Neuron (in vitro differentiated cells): ENCODE results near the gene TMLHE.
"Not testable (repeated sequence)": the region's sequence is repeated elsewhere in the genome, so short reads cannot be mapped to it uniquely, and the experiment has no call there.

Experiments used
- H2AFZ ChIP-seq: one replicate; pipeline ENCODE4 v1.6.1; 2013; ENCODE audit warnings: low read depth, mild to moderate bottlenecking, inconsistent platforms, low read length, moderate library complexity
- H3K27me3 ChIP-seq: one replicate; pipeline ENCODE4 v1.6.1; 2013; ENCODE audit warnings: low read length; ENCODE audit not compliant: insufficient read depth
- H3K36me3 ChIP-seq: one replicate; pipeline ENCODE4 v1.6.1; 2013; ENCODE audit warnings: low read length; ENCODE audit not compliant: insufficient read depth
- H3K4me1 ChIP-seq: one replicate; pipeline ENCODE4 v1.6.1; 2013; ENCODE audit warnings: low read length; ENCODE audit not compliant: insufficient read depth
- H3K4me3 ChIP-seq: 2 replicates; pipeline ENCODE4 v1.5.1; 2013; ENCODE audit warnings: mild to moderate bottlenecking, low read length, moderate library complexity
- H3K9me3 ChIP-seq: one replicate; pipeline ENCODE4 v1.6.1; 2013; ENCODE audit warnings: low read length

TMLHE gene

DNA sequence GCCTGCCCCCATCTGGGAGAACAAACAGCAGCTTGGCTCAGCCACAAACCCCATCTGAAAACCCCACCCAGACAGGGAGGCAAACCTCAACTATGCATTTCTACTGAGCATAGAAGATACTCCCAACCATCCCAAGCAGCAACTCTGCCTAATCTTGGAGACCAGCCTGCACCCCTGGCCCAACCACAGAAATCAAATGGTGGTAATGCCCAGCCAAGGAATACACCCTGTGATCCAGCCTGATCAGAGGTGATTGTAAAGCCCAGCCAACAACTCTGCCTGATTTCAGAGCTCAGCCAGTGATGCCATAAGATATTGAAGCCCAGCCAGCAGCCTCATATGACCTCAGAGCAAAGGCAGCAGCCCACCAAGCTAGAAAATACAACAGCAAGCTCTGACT lies 19.8 kb downstream of the TMLHE start:
- Histone ChIP-seq H3K36me3 (no peaks in the 10 kb centered on the region), H3K4me1 (no peaks in the 10 kb centered on the region), H3K27me3 (no peaks in the 10 kb centered on the region), H2AFZ (no peak overlapping the region), H3K4me3 (no peak overlapping the region), H3K9me3 (no peaks in the 10 kb centered on the region)

GRCh38 chrX:155592331-155592730 lies 20.4 kb downstream of the TMLHE start:
- no peaks in the 10 kb centered on the region for H3K4me1 ChIP-seq
- H3K27me3 ChIP-seq: no peaks in the 10 kb centered on the region
- no peaks in the 10 kb centered on the region for H3K36me3 ChIP-seq
- no peak overlapping the region for H3K4me3 ChIP-seq
- H2AFZ ChIP-seq: no peak overlapping the region
- no peaks in the 10 kb centered on the region for H3K9me3 ChIP-seq

DNA sequence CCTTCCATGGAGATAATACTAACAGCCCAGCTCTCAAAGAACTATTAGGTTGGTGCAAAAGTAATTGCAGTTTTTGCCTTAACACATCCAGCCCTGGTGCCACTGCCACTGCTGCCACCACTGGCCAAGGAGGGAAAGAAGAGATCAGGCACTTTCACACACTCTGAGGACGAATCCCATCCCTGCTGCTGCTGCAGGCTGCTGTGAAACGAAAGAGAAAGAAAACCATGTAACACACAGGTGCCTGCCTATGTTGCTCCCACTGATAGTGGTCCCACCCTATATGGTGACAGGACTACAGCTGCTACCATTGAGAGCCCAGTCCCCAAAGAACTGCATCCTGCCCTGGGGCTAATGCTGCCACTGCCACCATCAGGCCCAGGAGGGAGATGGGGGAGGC lies 35.1 kb downstream of the TMLHE start:
- no peaks in the 10 kb centered on the region for H3K27me3 ChIP-seq
- no peaks in the 10 kb centered on the region for H3K36me3 ChIP-seq
- H2AFZ ChIP-seq: no peak overlapping the region
- peaks cover 1% of the 10 kb centered on the region for H3K9me3 ChIP-seq
- H3K4me1 ChIP-seq: no peaks in the 10 kb centered on the region
- no peak overlapping the region for H3K4me3 ChIP-seq

GRCh38 chrX:155563099-155563498 lies 49.7 kb downstream of the TMLHE start:
- Histone ChIP-seq H3K9me3 (no peaks in the 10 kb centered on the region), H3K27me3 (no peaks in the 10 kb centered on the region), H3K4me1 (no peaks in the 10 kb centered on the region), H3K4me3 (no peak overlapping the region), H2AFZ (no peak overlapping the region), H3K36me3 (no peaks in the 10 kb centered on the region)

GRCh38 chrX:155544881-155545280 lies 67.9 kb downstream of the TMLHE start:
- no peaks in the 10 kb centered on the region for H3K4me1 ChIP-seq
- peaks cover 2% of the 10 kb centered on the region for H3K9me3 ChIP-seq
- no peaks in the 10 kb centered on the region for H3K27me3 ChIP-seq
- peaks cover 4% of the 10 kb centered on the region for H3K36me3 ChIP-seq
- H3K4me3 ChIP-seq: no peak overlapping the region
- H2AFZ ChIP-seq: no peak overlapping the region

- H2AFZ ChIP-seq: no peak overlapping the region
- no peaks in the 10 kb centered on the region for H3K9me3 ChIP-seq
- H3K36me3 ChIP-seq: no peaks in the 10 kb centered on the region
- no peaks in the 10 kb centered on the region for H3K4me1 ChIP-seq
- H3K27me3 ChIP-seq: no peaks in the 10 kb centered on the region
- H3K4me3 ChIP-seq: no peak overlapping the region
Measured at GRCh38 chrX:155535866-155536265, 76.9 kb downstream of the TMLHE start.

- H3K4me1 ChIP-seq: no peaks in the 10 kb centered on the region
- no peaks in the 10 kb centered on the region for H3K27me3 ChIP-seq
- no peak overlapping the region for H2AFZ ChIP-seq
- H3K36me3 ChIP-seq: no peaks in the 10 kb centered on the region
- no peaks in the 10 kb centered on the region for H3K9me3 ChIP-seq
- no peak overlapping the region for H3K4me3 ChIP-seq
Measured at GRCh38 chrX:155534800-155535199, 78.0 kb downstream of the TMLHE start.

DNA sequence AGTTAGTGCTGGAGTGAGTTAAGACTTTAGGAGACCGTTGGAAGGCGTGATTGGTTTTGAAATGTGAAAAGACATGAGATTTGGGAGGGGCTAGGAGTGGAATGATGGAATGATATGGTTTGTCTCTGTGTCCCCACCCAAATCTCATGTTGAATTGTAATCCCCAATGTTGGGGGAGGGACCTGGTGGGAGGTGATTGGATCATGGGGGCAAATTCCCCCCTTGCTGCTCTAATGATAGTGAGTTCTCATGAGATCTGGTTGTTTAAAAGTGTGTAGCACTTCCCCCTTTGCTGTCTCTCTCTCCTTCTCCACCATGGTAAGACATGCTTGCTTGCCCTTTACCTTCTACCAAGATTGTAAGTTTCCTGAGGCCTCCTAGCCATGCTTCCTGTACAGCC lies 85.7 kb downstream of the TMLHE start:
- H3K36me3 ChIP-seq, H3K4me1 ChIP-seq, H3K9me3 ChIP-seq, H3K27me3 ChIP-seq, H3K4me3 ChIP-seq, H2AFZ ChIP-seq: not testable (repeated sequence)

DNA sequence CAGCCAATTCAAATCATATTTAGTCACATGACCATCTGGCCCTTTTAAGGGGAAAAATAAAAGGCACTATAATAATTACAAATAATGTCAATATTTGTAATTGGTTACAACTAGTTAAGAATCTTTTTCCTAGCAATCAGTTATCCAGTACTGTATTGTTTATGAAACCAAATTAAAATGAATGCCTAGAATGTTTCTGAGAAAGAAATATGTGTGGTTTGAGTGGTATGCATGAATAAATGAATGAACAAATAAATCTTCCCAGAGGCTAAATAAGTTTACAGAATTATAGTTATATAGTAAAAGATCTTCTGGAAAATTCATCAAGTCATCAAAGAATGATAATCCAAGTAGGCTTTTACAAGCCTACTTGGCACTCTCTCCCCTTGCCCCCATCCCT lies 98.5 kb downstream of the TMLHE start:
- Histone ChIP-seq H3K27me3 (no peaks in the 10 kb centered on the region), H3K9me3 (no peaks in the 10 kb centered on the region), H3K4me3 (no peak overlapping the region), H3K36me3 (peaks cover 9% of the 10 kb centered on the region), H3K4me1 (no peaks in the 10 kb centered on the region), H2AFZ (no peak overlapping the region)

- no peak overlapping the region for H3K4me3 ChIP-seq
- no peaks in the 10 kb centered on the region for H3K4me1 ChIP-seq
- peaks cover 8% of the 10 kb centered on the region for H3K36me3 ChIP-seq
- no peaks in the 10 kb centered on the region for H3K27me3 ChIP-seq
- no peak overlapping the region for H2AFZ ChIP-seq
- no peaks in the 10 kb centered on the region for H3K9me3 ChIP-seq
Measured at GRCh38 chrX:155505296-155505695, 107.5 kb downstream of the TMLHE start.

- not testable (repeated sequence) for H2AFZ ChIP-seq, H3K36me3 ChIP-seq, H3K4me1 ChIP-seq, H3K9me3 ChIP-seq, H3K4me3 ChIP-seq, H3K27me3 ChIP-seq
Measured at GRCh38 chrX:155495134-155495533, 117.6 kb downstream of the TMLHE start.

DNA sequence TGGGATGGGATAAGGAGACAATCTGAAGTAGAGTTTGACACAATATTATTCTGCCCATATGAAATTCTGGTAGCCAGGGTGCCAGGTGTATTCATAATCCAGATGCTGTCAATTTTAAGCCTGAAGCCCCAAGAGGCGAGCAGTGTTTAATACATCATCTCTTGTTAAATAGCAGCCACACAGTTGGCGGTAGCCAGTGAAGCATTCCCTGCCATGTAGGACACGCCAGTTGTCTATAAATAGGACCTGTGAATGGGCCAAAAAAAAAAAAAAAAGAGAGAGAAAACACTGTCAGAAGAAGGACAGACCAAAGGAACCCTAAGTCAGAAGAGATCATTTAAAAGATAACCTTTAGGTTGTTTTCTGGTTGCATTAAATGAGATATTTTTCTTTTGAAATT lies 121.3 kb downstream of the TMLHE start:
- H3K36me3 ChIP-seq, H3K9me3 ChIP-seq, H3K4me1 ChIP-seq, H3K27me3 ChIP-seq, H3K4me3 ChIP-seq, H2AFZ ChIP-seq: not testable (repeated sequence)

DNA sequence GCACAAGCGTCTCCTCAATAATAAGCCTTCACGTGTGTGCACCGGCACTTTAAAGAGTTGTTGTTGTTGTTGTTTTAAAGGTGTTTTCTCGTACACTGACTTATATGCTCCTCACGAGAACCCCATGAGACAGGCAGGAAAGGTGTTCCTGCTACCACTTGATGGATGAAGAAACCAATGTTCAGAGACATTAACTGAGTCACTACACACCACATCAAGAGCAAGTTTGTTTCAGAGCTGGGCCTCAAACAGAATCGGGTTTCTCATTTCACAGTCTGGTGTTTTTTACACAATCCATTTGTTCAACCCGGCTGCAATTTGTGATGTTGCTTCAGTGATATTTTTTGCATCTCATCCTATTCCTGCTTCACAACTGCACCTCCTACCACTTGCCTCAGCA lies 135.6 kb downstream of the TMLHE start:
- H2AFZ ChIP-seq, H3K4me3 ChIP-seq, H3K27me3 ChIP-seq, H3K36me3 ChIP-seq, H3K9me3 ChIP-seq, H3K4me1 ChIP-seq: not testable (repeated sequence)

DNA sequence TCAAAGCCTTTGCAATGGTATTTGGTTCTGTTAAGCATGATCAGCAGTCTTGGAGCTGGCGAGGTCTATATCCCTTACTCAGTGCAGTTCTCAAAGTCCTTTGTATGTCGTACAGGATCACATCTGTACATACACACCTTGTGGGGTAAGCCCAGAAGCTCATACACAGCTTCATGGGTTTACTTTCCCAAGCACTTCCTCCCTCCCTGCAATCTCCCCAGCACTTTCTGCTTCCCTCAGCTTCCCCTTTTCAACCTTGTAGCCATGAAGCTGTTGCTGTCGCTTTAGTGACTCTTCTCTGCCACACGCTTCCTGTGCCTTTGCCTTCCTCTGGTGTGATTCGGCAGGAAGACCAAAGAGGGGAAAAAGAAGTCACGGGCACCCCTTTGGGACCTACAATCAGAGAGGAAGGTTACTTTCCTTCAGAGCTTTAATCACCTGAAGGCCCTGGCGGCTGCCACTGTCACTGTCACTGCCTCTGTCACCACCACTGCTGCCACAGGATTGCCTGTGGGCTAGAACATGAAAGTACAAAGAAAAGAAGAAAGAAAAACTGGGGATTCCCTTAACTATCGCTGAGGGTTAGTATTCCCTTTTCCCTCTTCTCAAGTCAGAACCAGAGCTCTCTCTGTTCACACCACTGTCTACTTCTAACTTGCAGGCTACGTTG lies 146.3 kb downstream of the TMLHE start:
- not testable (repeated sequence) for H3K4me3 ChIP-seq, H3K4me1 ChIP-seq, H3K36me3 ChIP-seq, H2AFZ ChIP-seq, H3K27me3 ChIP-seq, H3K9me3 ChIP-seq
